Common myeloid progenitor, CD34-positive (primary cell): ENCODE results near the gene WDR33.
"Not testable (repeated sequence)": the region's sequence is repeated elsewhere in the genome, so short reads cannot be mapped to it uniquely, and the experiment has no call there.

ENCODE experiments used
- CTCF ChIA-PET: fragments of 350-600 bp; sonication (Branson Sonifier 250); formaldehyde crosslinking; loops from one replicate; lab custom pipeline; 2021; ENCODE audit warnings: antibody characterized with exemption; lab: Charles Lee
- POLR2A ChIA-PET: fragments of 350-600 bp; sonication (Branson Sonifier 250); formaldehyde crosslinking; loops from one replicate; lab custom pipeline; 2021; ENCODE audit warnings: antibody characterized with exemption; lab: Charles Lee
- DNase-seq, 3 donors: peaks; one replicate each; pipeline versions ENCODE4 v3.0.0 to v3.0.0-alpha.2; 2013
- H3K27ac ChIP-seq, 2 experiments: 1 replicate in 1 of 2; 2 replicates in 1 of 2; pipeline ENCODE4 v1.7.0; 2013; ENCODE audit warnings: inconsistent platforms in 2 of 2, low read length in 2 of 2, mild to moderate bottlenecking in 2 of 2, low read depth in 1 of 2, moderate library complexity in 1 of 2; ENCODE audit not compliant: severe bottlenecking in 2 of 2, insufficient read depth in 1 of 2, poor library complexity in 1 of 2
- H3K27me3 ChIP-seq, 5 experiments: replicated peaks in 2 of 5; 1 replicate in 3 of 5; 2 replicates in 2 of 5; pipeline versions ENCODE4 v1.6.1 to v1.7.0; 2013; ENCODE audit warnings: low read length in 4 of 5, mild to moderate bottlenecking in 2 of 5, moderate library complexity in 2 of 5, inconsistent platforms in 1 of 5; ENCODE audit not compliant: insufficient read depth in 5 of 5, control insufficient read depth in 4 of 5
- H3K36me3 ChIP-seq, 4 experiments: 1 replicate in 2 of 4; 2 replicates in 2 of 4; pipeline versions ENCODE4 v1.6.1 to v1.7.0; 2013; ENCODE audit warnings: low read length in 3 of 4, control low read depth in 1 of 4, mild to moderate bottlenecking in 1 of 4; ENCODE audit not compliant: control insufficient read depth in 4 of 4, insufficient read depth in 4 of 4
- H3K4me1 ChIP-seq, 4 experiments: 1 replicate in 3 of 4; 2 replicates in 1 of 4; pipeline versions ENCODE4 v1.6.1 to v1.7.1; 2013; ENCODE audit warnings: low read length in 3 of 4, mild to moderate bottlenecking in 3 of 4, control low read depth in 1 of 4, inconsistent platforms in 1 of 4, moderate library complexity in 1 of 4; ENCODE audit not compliant: control insufficient read depth in 4 of 4, insufficient read depth in 4 of 4; ENCODE audit errors: control extremely low read depth in 1 of 4
- H3K4me3 ChIP-seq, 7 experiments: 1 replicate in 4 of 7; 2 replicates in 3 of 7; pipeline versions ENCODE4 v1.5.1 to v1.7.0; 2013; ENCODE audit warnings: mild to moderate bottlenecking in 7 of 7, low read length in 6 of 7, moderate library complexity in 6 of 7, inconsistent platforms in 2 of 7, low read depth in 2 of 7, control low read depth in 1 of 7; ENCODE audit not compliant: insufficient read depth in 4 of 7, control insufficient read depth in 1 of 7; ENCODE audit errors: extremely low read depth in 1 of 7
- H3K9me3 ChIP-seq, 5 experiments: 1 replicate in 4 of 5; 2 replicates in 1 of 5; pipeline versions ENCODE4 v1.6.1 to v1.7.1; 2013; ENCODE audit warnings: low read length in 4 of 5, mild to moderate bottlenecking in 2 of 5, inconsistent platforms in 1 of 5, low read depth in 1 of 5, moderate library complexity in 1 of 5; ENCODE audit not compliant: control insufficient read depth in 4 of 5, insufficient read depth in 2 of 5; ENCODE audit errors: control extremely low read depth in 1 of 5
- WGBS: methylation state at CpG from one replicate; pipeline ENCODE4 v1.1.5; 2013; ENCODE audit not compliant: insufficient coverage; 5-methylcytosine and 5-hydroxymethylcytosine counted together

The WDR33 gene

GRCh38 chr2:127783101-127783500, 27.9 kb downstream of the WDR33 start:
- DNase-seq: peak in 2 of 3 donors; percentile 34 to 45
- H3K27me3 ChIP-seq: no peaks in the 10 kb centered on the region
- H3K4me3 ChIP-seq: no peak overlapping the region
- peaks cover 0 to 13% (median 1%) of the 10 kb centered on the region in 4 experiments for H3K36me3 ChIP-seq
- H3K9me3 ChIP-seq: no peaks in the 10 kb centered on the region
- ChIA-PET CTCF (interaction anchor here (1.5 kb wide), 1 partner anchor 28 kb away, joined by 3 read pairs; the partner anchor contains the start of gene WDR33), POLR2A (no interaction called here)
- H3K27ac ChIP-seq: no peak overlapping the region
- H3K4me1 ChIP-seq: peaks cover 0 to 3% (median 0%) of the 10 kb centered on the region in 4 experiments

- H3K36me3 ChIP-seq: peaks cover 0 to 5% (median 0%) of the 10 kb centered on the region in 4 experiments
- peaks cover 0 to 3% (median 0%) of the 10 kb centered on the region in 4 experiments for H3K4me1 ChIP-seq
- WGBS: 100% methylated on average over 1 of the region's 2 CpGs
- no peak overlapping the region for H3K27ac ChIP-seq
- H3K27me3 ChIP-seq: no peaks in the 10 kb centered on the region
- CTCF ChIA-PET: interaction anchor here (2.2 kb wide), 1 partner anchor 10 kb away, joined by 7 read pairs; no protein-coding TSS in a partner anchor
- H3K4me3 ChIP-seq: no peak overlapping the region
- POLR2A ChIA-PET: interaction anchor here (0.6 kb wide), 1 partner anchor 240 kb away, joined by 4 read pairs; no protein-coding TSS in a partner anchor
- no peaks in the 10 kb centered on the region for H3K9me3 ChIP-seq
- no peak for DNase-seq
These were observed 32.1 kb downstream of the WDR33 start for GRCh38 chr2:127778850-127779249.

GRCh38 chr2:127778447-127778846, 32.5 kb downstream of the WDR33 start:
- DNase-seq: no peak
- H3K27me3 ChIP-seq: no peaks in the 10 kb centered on the region
- H3K4me3 ChIP-seq: no peak overlapping the region
- POLR2A ChIA-PET: no interaction called here
- no peak overlapping the region for H3K27ac ChIP-seq
- H3K36me3 ChIP-seq: peaks cover 0 to 5% (median 0%) of the 10 kb centered on the region in 4 experiments
- H3K4me1 ChIP-seq: peaks cover 0 to 3% (median 0%) of the 10 kb centered on the region in 4 experiments
- no peaks in the 10 kb centered on the region for H3K9me3 ChIP-seq
- WGBS: no CpG with 5 or more reads among the region's 2 CpGs
- CTCF ChIA-PET: interaction anchor here (2.2 kb wide), 1 partner anchor 10 kb away, joined by 7 read pairs; no protein-coding TSS in a partner anchor

GRCh38 chr2:127776122-127776780, 34.7 kb downstream of the WDR33 start:
- Histone ChIP-seq H3K9me3 (no peaks in the 10 kb centered on the region), H3K4me1 (peaks cover 0 to 3% (median 0%) of the 10 kb centered on the region in 4 experiments), H3K36me3 (peaks cover 0 to 6% (median under 1%) of the 10 kb centered on the region in 4 experiments), H3K27ac (no peak overlapping the region), H3K4me3 (no peak overlapping the region), H3K27me3 (no peaks in the 10 kb centered on the region)
- ChIA-PET POLR2A (no interaction called here), CTCF (no interaction called here)
- DNase-seq: no peak
- 100% methylated on average over 3 of the region's 3 CpGs for WGBS

- no peak overlapping the region for H3K4me3 ChIP-seq
- no peaks in the 10 kb centered on the region for H3K9me3 ChIP-seq
- 100% methylated on average over 1 of the region's 2 CpGs for WGBS
- H3K4me1 ChIP-seq: peaks cover 0 to 3% (median 0%) of the 10 kb centered on the region in 4 experiments
- no peak for DNase-seq
- H3K27me3 ChIP-seq: no peaks in the 10 kb centered on the region
- H3K27ac ChIP-seq: no peak overlapping the region
- peaks cover 2 to 31% (median 15%) of the 10 kb centered on the region in 4 experiments for H3K36me3 ChIP-seq
- CTCF ChIA-PET: no interaction called here
- POLR2A ChIA-PET: no interaction called here
These were observed 39.2 kb downstream of the WDR33 start for GRCh38 chr2:127771756-127772155.

- peaks cover 4 to 31% (median 16%) of the 10 kb centered on the region in 4 experiments for H3K36me3 ChIP-seq
- H3K4me1 ChIP-seq: peaks cover 0 to 3% (median 0%) of the 10 kb centered on the region in 4 experiments
- H3K9me3 ChIP-seq: no peaks in the 10 kb centered on the region
- POLR2A ChIA-PET: no interaction called here
- H3K4me3 ChIP-seq: no peak overlapping the region
- CTCF ChIA-PET: no interaction called here
- H3K27me3 ChIP-seq: no peaks in the 10 kb centered on the region
- 93% methylated on average over 6 of the region's 9 CpGs for WGBS
- peak in 2 of 3 donors; percentile 13 to 22 for DNase-seq
- no peak overlapping the region for H3K27ac ChIP-seq
These were observed 39.8 kb downstream of the WDR33 start for GRCh38 chr2:127770973-127771735.

- CTCF ChIA-PET, H3K9me3 ChIP-seq, DNase-seq, H3K27me3 ChIP-seq, POLR2A ChIA-PET, H3K27ac ChIP-seq, H3K4me3 ChIP-seq, H3K4me1 ChIP-seq: not testable (repeated sequence)
- WGBS: 97% methylated on average over 5 of the region's 6 CpGs
- peaks cover 4 to 31% (median 16%) of the 10 kb centered on the region in 4 experiments for H3K36me3 ChIP-seq
These were observed 40.4 kb downstream of the WDR33 start for GRCh38 chr2:127770534-127770933.
